GM19351 (cell line): ENCODE measurements around the gene CC2D2B.
"Not testable (repeated sequence)": the region's sequence is repeated elsewhere in the genome, so short reads cannot be mapped to it uniquely, and the experiment has no call there.

Experiments
- ATAC-seq: cut with Tn5 transposase; IDR thresholded peaks from one replicate; pipeline ENCODE4 v1.9.1; 2021; ENCODE audit warnings: mild to moderate bottlenecking, moderate library complexity; ENCODE audit not compliant: unreplicated experiment

The CC2D2B gene, protein sequence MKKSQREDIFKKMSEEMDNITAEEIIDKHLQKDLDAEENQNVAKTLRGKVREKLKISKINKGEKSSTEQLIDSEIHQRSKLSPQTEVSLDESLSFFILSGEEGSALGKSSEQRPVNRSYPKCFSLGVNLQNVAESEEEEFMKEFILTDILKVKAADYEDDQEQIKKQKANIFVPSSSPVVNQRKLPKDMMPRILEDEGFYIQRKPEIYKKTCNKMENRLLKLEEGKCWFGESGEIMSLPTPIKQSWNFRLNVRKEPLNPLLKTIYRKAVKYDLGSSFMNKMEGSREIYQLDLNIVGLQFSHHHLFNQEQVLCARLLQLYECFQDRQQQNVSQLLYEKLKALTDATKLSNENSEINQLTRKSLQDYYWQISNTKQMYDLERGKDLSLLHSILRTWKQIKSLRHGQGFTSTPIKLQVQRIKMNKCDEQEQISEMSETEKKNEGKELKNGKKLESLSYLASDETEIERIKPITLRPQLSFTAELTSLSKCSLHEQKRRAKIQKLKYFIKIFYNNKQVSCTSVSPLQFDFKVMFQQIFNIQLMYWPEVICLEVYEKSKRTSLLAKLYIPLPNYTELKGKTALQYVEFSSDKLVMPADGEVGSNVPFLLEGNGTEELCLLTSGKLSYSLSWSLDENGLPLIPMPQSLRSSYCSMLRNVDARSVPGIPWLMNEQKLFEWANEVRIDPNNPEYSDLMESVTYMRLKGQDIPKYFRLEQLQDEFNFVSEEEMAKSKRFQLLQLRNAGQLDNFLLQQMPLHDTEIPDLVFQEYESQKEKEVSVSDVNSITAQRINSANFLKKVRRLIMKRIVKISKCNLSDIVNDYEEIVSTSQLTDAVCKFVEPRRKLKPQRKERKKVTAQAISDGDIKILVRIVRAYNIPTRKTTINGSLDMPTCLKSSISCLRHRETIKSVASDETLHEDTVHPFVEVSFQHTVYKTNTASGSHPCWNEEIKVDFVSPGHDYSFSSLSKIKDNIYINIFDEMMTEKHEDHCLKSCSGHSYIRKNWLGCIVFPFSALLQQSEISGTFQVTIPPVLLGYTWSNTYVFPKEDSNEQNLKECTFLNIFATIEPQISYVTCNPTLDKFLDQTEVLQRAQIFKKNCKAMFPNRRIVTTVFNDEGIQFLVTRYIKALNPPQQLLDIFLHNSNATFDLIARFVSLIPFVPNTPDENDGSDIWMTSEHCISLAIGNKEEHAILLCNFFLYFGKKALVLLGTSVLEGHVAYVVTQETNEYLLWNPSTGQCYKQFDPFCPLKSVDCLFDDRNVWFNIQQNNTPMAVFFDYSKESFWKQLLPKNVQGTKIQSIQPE (N-terminal part only)

GRCh38 chr10:95907456-95908253 lies at the start of gene CC2D2B:
Gene CC2D2B, plus strand, starts transcription at chr10:95907975. Its CDS starts 3,349 bp downstream, at chr10:95911324.
- peak; percentile 83 for ATAC-seq

- no peak for ATAC-seq
Observed at GRCh38 chr10:95860166-95860940, 47.4 kb upstream of the CC2D2B start.

DNA sequence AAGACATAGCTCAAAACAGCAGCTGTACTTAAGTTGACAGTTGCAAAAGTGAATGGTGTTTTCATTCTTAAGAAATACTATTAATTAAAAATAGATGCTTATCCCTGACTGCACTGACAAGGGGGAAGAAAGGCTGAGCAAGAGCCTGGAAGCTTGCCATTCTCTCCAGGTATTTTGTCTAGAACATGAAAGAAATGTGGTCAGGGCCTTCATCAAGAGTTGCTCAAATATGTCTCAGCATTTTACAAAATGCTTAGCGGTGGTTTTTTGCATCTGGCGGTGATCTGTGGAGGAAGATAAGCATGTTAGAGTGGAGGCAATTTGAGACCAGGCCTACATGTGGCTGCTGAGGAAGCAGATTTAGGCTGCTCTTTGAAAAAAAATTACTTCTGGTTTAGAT lies 46.4 kb upstream of the CC2D2B start:
- ATAC-seq = no peak

DNA sequence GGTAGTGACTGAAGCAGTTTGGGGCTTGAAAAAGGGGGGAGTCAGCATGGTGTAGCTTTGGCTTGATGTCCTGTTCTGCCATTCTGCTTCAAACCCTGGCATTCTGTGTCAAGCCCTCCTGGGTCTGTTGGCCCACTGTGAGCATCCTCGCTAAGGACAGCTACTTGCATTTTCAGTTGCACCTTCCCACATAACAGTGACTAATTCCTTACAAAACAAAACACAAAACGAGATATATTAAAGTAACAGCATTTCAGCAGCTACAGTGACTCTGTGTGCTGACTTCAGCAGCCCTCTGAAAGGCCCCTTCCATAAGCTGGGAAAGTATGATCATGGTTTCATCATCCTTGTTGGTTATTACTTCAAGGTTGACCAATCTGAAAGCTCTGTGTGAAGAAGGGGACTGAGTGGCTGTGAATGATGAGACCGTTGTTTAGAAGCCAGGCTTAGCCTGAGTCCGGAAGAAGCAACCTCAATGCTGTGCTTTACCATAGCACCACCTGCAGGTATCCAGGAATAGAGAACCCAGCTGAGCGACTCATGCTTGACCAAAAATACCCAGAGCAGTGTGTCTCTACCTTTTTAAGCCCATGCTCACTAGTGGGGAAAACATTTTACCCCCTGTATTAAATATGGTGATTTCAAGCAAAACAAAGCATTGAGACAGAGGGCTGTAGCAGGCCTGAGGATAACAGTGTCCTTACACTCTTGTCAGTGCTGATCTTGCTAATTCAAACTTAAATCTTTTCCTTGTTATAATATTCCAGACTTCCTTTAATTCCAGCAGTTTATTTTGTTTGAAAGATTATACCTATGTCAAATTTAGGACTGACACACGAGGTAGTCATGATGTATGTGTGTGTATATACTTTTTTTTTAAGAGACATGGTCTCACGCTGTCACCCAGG lies 42.6 kb upstream of the CC2D2B start:
- ATAC-seq = peak; percentile 95

DNA sequence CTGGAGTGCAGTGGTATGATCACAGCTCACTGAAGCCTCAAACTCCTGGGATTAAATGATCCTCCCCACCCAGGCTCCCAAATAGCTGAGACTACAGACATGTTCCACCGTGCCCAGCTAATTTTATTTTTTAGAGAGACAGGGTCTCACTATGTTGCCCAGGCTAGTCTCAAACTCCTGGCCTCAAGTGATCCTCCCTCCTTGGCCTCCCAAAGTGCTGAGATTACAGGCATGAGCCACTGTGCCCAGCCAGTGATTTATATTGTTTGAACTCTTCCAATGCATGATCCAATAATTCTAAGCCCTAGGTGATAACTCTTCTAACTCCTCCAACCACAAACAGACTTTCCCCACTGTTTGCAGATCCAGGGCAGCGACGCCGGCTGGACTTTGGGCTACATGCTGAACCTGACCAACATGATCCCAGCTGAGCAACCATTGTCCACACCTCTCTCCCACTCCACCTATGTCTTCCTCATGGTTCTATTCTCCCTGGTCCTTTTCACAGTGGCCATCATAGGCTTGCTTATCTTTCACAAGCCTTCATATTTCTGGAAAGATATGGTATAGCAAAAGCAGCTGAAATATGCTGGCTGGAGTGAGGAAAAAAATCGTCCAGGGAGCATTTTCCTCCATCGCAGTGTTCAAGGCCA lies 41.8 kb upstream of the CC2D2B start:
- no peak for ATAC-seq

- no peak for ATAC-seq
Observed at GRCh38 chr10:95866467-95866842, 41.3 kb upstream of the CC2D2B start.

- no peak for ATAC-seq
Observed at GRCh38 chr10:95867866-95868265, 39.9 kb upstream of the CC2D2B start.

DNA sequence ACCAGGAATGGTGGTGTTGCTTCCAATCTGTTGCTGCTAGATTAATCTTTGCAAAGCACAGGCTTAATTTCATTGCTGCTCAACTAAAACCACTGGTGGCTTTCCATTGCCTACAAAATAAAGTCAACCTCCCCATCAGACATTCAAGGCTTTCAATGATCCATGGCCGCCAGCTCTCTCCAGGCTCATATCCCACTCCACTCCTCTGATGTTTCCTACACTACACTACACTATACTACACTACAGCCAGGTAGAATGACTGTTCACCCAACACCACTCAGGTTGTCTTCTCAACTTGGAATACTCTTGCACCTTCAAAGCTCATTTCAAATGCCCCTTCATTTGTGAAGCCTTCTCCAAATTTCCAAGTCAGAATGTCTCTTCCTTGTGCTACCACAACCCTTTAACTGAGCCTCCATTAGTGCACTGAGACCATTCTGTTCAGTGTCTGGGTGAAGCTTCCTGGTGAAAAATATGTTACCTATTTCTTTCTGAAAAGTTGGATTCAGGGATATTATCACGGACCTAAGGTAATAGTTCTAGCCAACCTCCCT lies 35.5 kb upstream of the CC2D2B start:
- no peak for ATAC-seq

DNA sequence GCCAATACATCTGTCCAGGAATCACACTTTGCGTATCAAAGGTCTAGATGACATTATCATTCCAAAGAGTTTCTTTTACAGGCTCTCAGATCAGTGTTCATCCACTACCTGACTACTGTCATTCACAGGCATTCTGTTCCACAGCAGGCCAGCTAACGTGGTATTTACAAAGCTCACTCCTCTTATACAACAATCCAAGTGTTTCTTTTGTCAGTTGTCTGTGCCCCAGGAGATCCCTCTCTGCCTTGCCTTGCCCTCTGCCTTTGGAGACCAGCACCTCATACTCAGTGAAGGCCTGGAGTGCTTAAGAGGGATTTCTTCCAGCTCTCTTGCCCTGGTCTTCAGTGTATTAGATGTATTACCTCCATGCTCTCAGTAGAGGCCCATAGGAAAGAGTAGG lies 34.6 kb upstream of the CC2D2B start:
- no peak for ATAC-seq

- no peak for ATAC-seq
Observed at GRCh38 chr10:95873651-95874050, 34.1 kb upstream of the CC2D2B start.

- not testable (repeated sequence) for ATAC-seq
Observed at GRCh38 chr10:95874783-95875182, 33.0 kb upstream of the CC2D2B start.

DNA sequence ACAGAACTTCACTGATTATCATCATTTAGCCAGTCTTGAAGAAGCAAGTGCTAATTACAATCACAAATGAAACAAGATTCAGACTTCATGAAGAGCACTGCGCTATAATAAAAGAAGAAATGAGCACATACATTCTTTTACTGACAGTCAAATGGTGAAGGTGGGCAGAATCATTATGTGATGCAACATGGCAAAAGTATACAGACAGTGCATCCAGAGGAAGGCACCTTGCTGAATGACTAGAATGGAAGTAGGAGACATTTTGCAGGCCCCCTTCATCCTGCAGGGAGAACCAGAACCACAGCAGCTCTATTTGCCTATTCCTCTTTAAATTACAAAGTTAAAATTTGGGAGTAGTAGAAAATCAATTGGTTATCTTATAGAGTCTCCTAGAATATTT lies 31.0 kb upstream of the CC2D2B start:
- no peak for ATAC-seq

- ATAC-seq = peak; percentile 54
Observed at GRCh38 chr10:95877881-95878280, 29.9 kb upstream of the CC2D2B start.

- ATAC-seq = peak; percentile 60
Observed at GRCh38 chr10:95880704-95881103, 27.1 kb upstream of the CC2D2B start.

DNA sequence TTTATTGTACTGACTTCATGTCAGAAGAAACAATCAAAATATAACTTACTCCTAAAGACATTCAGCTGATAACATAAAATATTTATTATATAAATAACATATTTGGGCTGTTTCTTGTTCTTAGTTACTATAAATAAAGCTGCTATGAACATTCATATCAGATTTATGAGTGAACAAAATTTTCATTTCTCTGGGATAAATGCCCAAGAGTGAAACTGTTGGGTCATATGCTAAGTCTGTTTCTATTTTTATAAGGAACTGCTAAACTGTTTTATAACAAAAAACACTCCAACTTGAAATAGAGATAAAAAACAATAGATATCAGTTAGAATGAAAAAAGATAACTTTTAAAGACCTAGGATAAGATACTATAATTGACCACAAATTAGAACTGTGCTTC lies 26.5 kb upstream of the CC2D2B start:
- no peak for ATAC-seq

DNA sequence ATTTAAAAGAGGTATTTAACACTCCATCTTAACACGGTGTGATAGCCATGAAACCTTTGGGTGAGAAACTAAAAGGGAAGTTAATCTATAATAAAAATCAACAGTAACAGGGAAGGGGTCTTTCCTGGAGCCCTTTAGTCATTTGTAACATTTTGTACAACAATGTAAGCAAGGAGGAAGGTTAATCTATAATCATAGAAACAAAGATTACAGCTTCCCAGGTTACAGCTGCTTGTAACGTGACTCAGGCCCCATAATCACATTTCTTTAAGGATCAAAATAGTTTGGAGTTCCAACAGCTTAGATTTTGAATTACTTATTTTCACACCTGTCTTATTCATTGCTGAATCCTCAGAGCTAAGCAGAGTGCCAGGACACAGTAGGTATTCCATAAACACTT lies 17.9 kb upstream of the CC2D2B start:
- ATAC-seq = no peak

GRCh38 chr10:95896071-95896850 lies 11.5 kb upstream of the CC2D2B start:
- ATAC-seq = no peak
